ENCODE measurements around the gene THSD4.

- no peak for TF ChIP-seq POLR2A (IDR thresholded peaks at IDR 0.05)
- no peak for TF ChIP-seq CTCF (IDR thresholded peaks at IDR 0.05)
Measured at GRCh38 chr15:71409541-71409940, 294.3 kb downstream of the THSD4 start.
